Vagina (tissue), 2 donors: ENCODE measurements around the gene RRH.

ENCODE experiments used
- CTCF ChIP-seq, 3 experiments: fragments of 450-650 bp in 2 of 3; fragments of 200-600 bp in 1 of 3; sonication (generic) in 1 of 3; IDR thresholded peaks; one replicate each; pipeline ENCODE4 v1.5.1; 2017 to 2019; ENCODE audit warnings: antibody characterized with exemption in 3 of 3, mild to moderate bottlenecking in 2 of 3, moderate library complexity in 2 of 3
- POLR2A ChIP-seq, 2 donors: fragments of 450-650 bp; IDR thresholded peaks; one replicate each; pipeline ENCODE4 v1.6.1; 2017; ENCODE audit warnings: antibody characterized with exemption in 2 of 2, mild to moderate bottlenecking in 2 of 2, moderate library complexity in 2 of 2
- POLR2AphosphoS5 ChIP-seq, 2 donors: sonication (generic); formaldehyde crosslinking; IDR thresholded peaks; one replicate each; pipeline ENCODE4 v1.9.0; 2017; ENCODE audit warnings: antibody characterized with exemption in 2 of 2, mild to moderate bottlenecking in 2 of 2, low read depth in 1 of 2; ENCODE audit not compliant: insufficient read depth in 1 of 2

DNA sequence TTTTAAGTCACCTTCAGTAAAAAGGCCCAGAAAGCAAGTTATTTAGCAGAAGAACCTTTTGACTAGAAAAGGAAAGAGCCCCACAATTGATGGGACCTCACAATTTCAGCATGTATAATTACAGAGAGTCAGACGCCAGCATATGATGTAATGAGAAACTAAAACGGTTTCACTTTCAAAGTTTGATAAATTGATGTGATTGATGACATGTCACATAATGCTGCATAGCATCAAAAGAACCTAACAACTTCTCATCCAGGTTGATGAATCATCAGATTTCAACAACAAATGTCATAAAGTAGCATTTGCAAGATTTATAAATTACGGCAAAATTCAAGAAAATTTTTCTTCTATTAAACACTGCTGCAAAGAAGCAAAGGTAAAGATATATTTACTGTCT lies 16.1 kb upstream of the RRH start:
- TF ChIP-seq POLR2AphosphoS5 (IDR thresholded peaks at IDR 0.05; ENCODE audit: insufficient read depth in 1 of 2, low read depth in 1 of 2) (no peak), CTCF (IDR thresholded peaks at IDR 0.05) (no peak), POLR2A (IDR thresholded peaks at IDR 0.05) (no peak)
